H9 (cell line): ENCODE measurements around the gene ASIC4. TPM values are rescaled to one million over a fixed set of nuclear protein-coding genes. Genes with fewer than 3 reads are reported as not detected.

Experiments used
- DNase-seq: peaks from one replicate; pipeline ENCODE4 v3.0.0-alpha.2; 2017
- H2AFZ ChIP-seq: one replicate; pipeline ENCODE4 v1.6.1; 2013; ENCODE audit warnings: mild to moderate bottlenecking, low read length, control low read depth, moderate library complexity
- H2AK5ac ChIP-seq: 2 replicates; pipeline ENCODE4 v1.6.1; 2013; ENCODE audit warnings: low read length, control low read depth, mixed read lengths; ENCODE audit not compliant: insufficient read length
- H2BK120ac ChIP-seq: one replicate; pipeline ENCODE4 v1.6.1; 2013; ENCODE audit warnings: low read depth, mild to moderate bottlenecking, low read length, control low read depth, inconsistent platforms; ENCODE audit not compliant: poor library complexity, severe bottlenecking
- H2BK12ac ChIP-seq: 2 replicates; pipeline ENCODE4 v1.6.1; 2013; ENCODE audit warnings: low read length, control low read depth, mixed read lengths, low read depth; ENCODE audit not compliant: insufficient read length
- H2BK15ac ChIP-seq: 2 replicates; pipeline ENCODE4 v1.6.1; 2013; ENCODE audit warnings: low read depth, low read length, control low read depth
- H2BK20ac ChIP-seq: one replicate; pipeline ENCODE4 v1.6.1; 2013; ENCODE audit warnings: low read depth, mild to moderate bottlenecking, low read length, control low read depth, inconsistent platforms; ENCODE audit not compliant: poor library complexity, severe bottlenecking
- H2BK5ac ChIP-seq: 2 replicates; pipeline ENCODE4 v1.6.1; 2013; ENCODE audit warnings: low read length, control low read depth, mixed read lengths; ENCODE audit not compliant: insufficient read length
- H3K14ac ChIP-seq: 2 replicates; pipeline ENCODE4 v1.6.1; 2013; ENCODE audit warnings: low read length, control low read depth; ENCODE audit not compliant: insufficient read depth
- H3K18ac ChIP-seq: 2 replicates; pipeline ENCODE4 v1.6.1; 2013; ENCODE audit warnings: low read depth, mild to moderate bottlenecking, mixed read lengths, low read length, control low read depth; ENCODE audit not compliant: insufficient read length
- H3K23ac ChIP-seq: 2 replicates; pipeline ENCODE4 v1.6.1; 2013; ENCODE audit warnings: low read length, control low read depth, mixed read lengths, low read depth; ENCODE audit not compliant: insufficient read length
- H3K23me2 ChIP-seq: 2 replicates; pipeline ENCODE4 v1.6.1; 2013; ENCODE audit warnings: low read depth, mild to moderate bottlenecking, mixed read lengths, low read length, control low read depth; ENCODE audit not compliant: insufficient read length, poor library complexity, severe bottlenecking
- H3K27ac ChIP-seq: 2 replicates; pipeline ENCODE4 v1.5.1; 2013; ENCODE audit warnings: low read length, control low read depth, mixed read lengths, low read depth; ENCODE audit not compliant: insufficient read length
- H3K27me3 ChIP-seq: 2 replicates; pipeline ENCODE4 v1.6.1; 2013; ENCODE audit warnings: low read length, control low read depth, inconsistent platforms; ENCODE audit not compliant: insufficient read depth
- H3K4ac ChIP-seq: 2 replicates; pipeline ENCODE4 v1.6.1; 2013; ENCODE audit warnings: low read depth, mild to moderate bottlenecking, control low read depth, inconsistent platforms, low read length, moderate library complexity
- H3K4me1 ChIP-seq: 2 replicates; pipeline ENCODE4 v1.6.1; 2013; ENCODE audit warnings: low read length, control low read depth, inconsistent platforms; ENCODE audit not compliant: insufficient read depth
- H3K4me2 ChIP-seq: 2 replicates; pipeline ENCODE4 v1.6.1; 2013; ENCODE audit warnings: low read length, control low read depth, mixed read lengths; ENCODE audit not compliant: insufficient read length, insufficient read depth
- H3K56ac ChIP-seq: 2 replicates; pipeline ENCODE4 v1.6.1; 2013; ENCODE audit warnings: low read depth, mild to moderate bottlenecking, mixed read lengths, low read length, control low read depth; ENCODE audit not compliant: insufficient read length
- H3K79me1 ChIP-seq: 2 replicates; pipeline ENCODE4 v1.6.1; 2013; ENCODE audit warnings: low read depth, mild to moderate bottlenecking, moderate library complexity, low read length, control low read depth, inconsistent platforms; ENCODE audit not compliant: insufficient read depth, poor library complexity, severe bottlenecking
- H3K79me2 ChIP-seq: 2 replicates; pipeline ENCODE4 v1.6.1; 2013; ENCODE audit warnings: low read length, control low read depth, inconsistent platforms; ENCODE audit not compliant: insufficient read depth
- H3K9ac ChIP-seq: 2 replicates; pipeline ENCODE4 v1.6.1; 2013; ENCODE audit warnings: low read length, control low read depth, mixed read lengths; ENCODE audit not compliant: insufficient read length; ENCODE audit errors: extremely low read depth
- H3K9me3 ChIP-seq: one replicate; pipeline ENCODE4 v1.6.1; 2013; ENCODE audit warnings: low read depth, low read length, inconsistent platforms; ENCODE audit not compliant: control insufficient read depth
- H3T11ph ChIP-seq: one replicate; pipeline ENCODE4 v1.6.1; 2013; ENCODE audit warnings: mild to moderate bottlenecking, low read length, control low read depth, inconsistent platforms
- H4K20me1 ChIP-seq: one replicate; pipeline ENCODE4 v1.6.1; 2013; ENCODE audit not compliant: control insufficient read depth, insufficient read length, insufficient read depth
- H4K5ac ChIP-seq: 2 replicates; pipeline ENCODE4 v1.6.1; 2013; ENCODE audit warnings: low read depth, mild to moderate bottlenecking, mixed read lengths, low read length, control low read depth; ENCODE audit not compliant: insufficient read length
- H4K8ac ChIP-seq: replicated peaks from 2 replicates; pipeline ENCODE4 v1.6.1; 2013; ENCODE audit warnings: low read length, control low read depth, mixed read lengths, low read depth; ENCODE audit not compliant: insufficient read length
- H4K91ac ChIP-seq: 2 replicates; pipeline ENCODE4 v1.6.1; 2013; ENCODE audit warnings: low read depth, mild to moderate bottlenecking, moderate library complexity, mixed read lengths, low read length, control low read depth; ENCODE audit not compliant: insufficient read length
- H3K27ac Mint-ChIP-seq, 3 experiments: 2 replicates in 2 of 3; 3 replicates in 1 of 3; pipeline ENCODE4 v1.8.0; 2020 to 2021; ENCODE audit warnings: mixed read lengths in 3 of 3, mild to moderate bottlenecking in 1 of 3, moderate library complexity in 1 of 3
- H3K27me3 Mint-ChIP-seq: 2 replicates; pipeline ENCODE4 v1.8.0; 2021; ENCODE audit warnings: low read depth, mild to moderate bottlenecking, moderate library complexity, mixed read lengths
- H3K36me3 Mint-ChIP-seq, 3 experiments: 2 replicates in 2 of 3; 3 replicates in 1 of 3; pipeline ENCODE4 v1.8.0; 2020 to 2021; ENCODE audit warnings: low read depth in 3 of 3, mixed read lengths in 3 of 3; ENCODE audit not compliant: insufficient read depth in 1 of 3
- H3K4me1 Mint-ChIP-seq, 2 experiments: 2 replicates each; pipeline ENCODE4 v1.8.0; 2020; ENCODE audit warnings: mixed read lengths in 2 of 2
- H3K4me3 Mint-ChIP-seq, 2 experiments: 2 replicates in 1 of 2; 3 replicates in 1 of 2; pipeline ENCODE4 v1.8.0; 2020 to 2021; ENCODE audit warnings: mild to moderate bottlenecking in 2 of 2, mixed read lengths in 2 of 2, moderate library complexity in 1 of 2
- H3K9me3 Mint-ChIP-seq, 2 experiments: 2 replicates in 1 of 2; 3 replicates in 1 of 2; pipeline ENCODE4 v1.8.0; 2020; ENCODE audit warnings: mild to moderate bottlenecking in 2 of 2, mixed read lengths in 2 of 2, moderate library complexity in 1 of 2
- WGBS: extraction: QIAGEN DNeasy Blood & Tissue Kit; methylation state at CpG from one replicate; pipeline ENCODE4 v1.1.7; 2013; ENCODE audit warnings: missing lambda C conversion rate, low lambda C conversion rate, mixed read lengths; ENCODE audit not compliant: insufficient read length; ENCODE audit errors: extremely low coverage; 5-methylcytosine and 5-hydroxymethylcytosine counted together
- total RNA-seq: library from RNA; stranded (reverse); gene quantifications from 2 replicates; pipeline ENCODE4 v1.2.1, GENCODE V29; 2021
- TF ChIP-seq, protein P1 (sequence below): fragments of 200-600 bp; sonication (generic); conservative IDR thresholded peaks from 3 replicates; pipeline ENCODE4 v1.8.0; 2021; ENCODE audit warnings: antibody characterized with exemption, mild to moderate bottlenecking

The ASIC4 gene
- total RNA-seq, 1 experiment from 2014 or later, result 0.37 TPM

DNA sequence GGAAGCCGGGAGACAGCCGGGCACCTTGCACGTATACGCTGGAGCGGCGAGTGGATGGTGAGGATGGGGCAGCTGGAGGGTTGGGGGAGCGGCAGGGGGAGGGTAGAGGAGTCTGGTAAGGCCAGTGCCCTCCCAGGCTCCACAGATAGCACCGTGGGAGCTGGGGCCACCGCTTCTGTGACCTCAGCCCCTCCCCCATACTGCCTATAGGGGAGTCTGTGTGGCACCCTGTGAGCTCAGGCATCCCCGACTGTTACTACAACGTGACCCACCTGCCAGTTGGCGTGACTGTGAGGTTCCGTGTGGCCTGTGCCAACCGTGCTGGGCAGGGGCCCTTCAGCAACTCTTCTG is 25.5 kb upstream of the ASIC4 start:
- H4K5ac ChIP-seq, result no peak overlapping the region
- no peak overlapping the region for H3T11ph ChIP-seq
- H2AFZ ChIP-seq, result no peak overlapping the region
- no peak overlapping the region for H3K4me3 Mint-ChIP-seq
- H3K56ac ChIP-seq, result no peak overlapping the region
- H3K23ac ChIP-seq, result no peak overlapping the region
- peaks cover 19% of the 10 kb centered on the region; the same call in 1 of the 2 replicates for H3K27me3 ChIP-seq
- no peak overlapping the region for H4K91ac ChIP-seq
- no peak overlapping the region for H2BK20ac ChIP-seq
- H3K4me1 Mint-ChIP-seq, result peaks cover 36 to 49% of the 10 kb centered on the region in 2 experiments
- no peak overlapping the region for H3K18ac ChIP-seq
- WGBS, result no CpG with 5 or more reads among the region's 14 CpGs
- no peaks in the 10 kb centered on the region for H4K20me1 ChIP-seq
- H3K27ac ChIP-seq, result no peak overlapping the region
- no peak overlapping the region for H2BK5ac ChIP-seq
- H2BK15ac ChIP-seq, result no peak overlapping the region
- H3K14ac ChIP-seq, result no peak overlapping the region
- no peaks in the 10 kb centered on the region for H3K79me1 ChIP-seq
- H3K9me3 ChIP-seq, result no peaks in the 10 kb centered on the region
- no peak for DNase-seq
- H3K36me3 Mint-ChIP-seq, result no peaks in the 10 kb centered on the region
- H3K4me1 ChIP-seq, result peaks cover 2% of the 10 kb centered on the region
- H3K27me3 Mint-ChIP-seq, result peaks cover 53% of the 10 kb centered on the region
- no peak overlapping the region for H3K4me2 ChIP-seq
- H2BK12ac ChIP-seq, result no peak overlapping the region
- H2BK120ac ChIP-seq, result no peak overlapping the region
- no peaks in the 10 kb centered on the region for H3K23me2 ChIP-seq
- no peak overlapping the region for H4K8ac ChIP-seq
- H3K79me2 ChIP-seq, result no peaks in the 10 kb centered on the region
- H3K27ac Mint-ChIP-seq, result no peak overlapping the region
- TF ChIP-seq, protein P1, sequence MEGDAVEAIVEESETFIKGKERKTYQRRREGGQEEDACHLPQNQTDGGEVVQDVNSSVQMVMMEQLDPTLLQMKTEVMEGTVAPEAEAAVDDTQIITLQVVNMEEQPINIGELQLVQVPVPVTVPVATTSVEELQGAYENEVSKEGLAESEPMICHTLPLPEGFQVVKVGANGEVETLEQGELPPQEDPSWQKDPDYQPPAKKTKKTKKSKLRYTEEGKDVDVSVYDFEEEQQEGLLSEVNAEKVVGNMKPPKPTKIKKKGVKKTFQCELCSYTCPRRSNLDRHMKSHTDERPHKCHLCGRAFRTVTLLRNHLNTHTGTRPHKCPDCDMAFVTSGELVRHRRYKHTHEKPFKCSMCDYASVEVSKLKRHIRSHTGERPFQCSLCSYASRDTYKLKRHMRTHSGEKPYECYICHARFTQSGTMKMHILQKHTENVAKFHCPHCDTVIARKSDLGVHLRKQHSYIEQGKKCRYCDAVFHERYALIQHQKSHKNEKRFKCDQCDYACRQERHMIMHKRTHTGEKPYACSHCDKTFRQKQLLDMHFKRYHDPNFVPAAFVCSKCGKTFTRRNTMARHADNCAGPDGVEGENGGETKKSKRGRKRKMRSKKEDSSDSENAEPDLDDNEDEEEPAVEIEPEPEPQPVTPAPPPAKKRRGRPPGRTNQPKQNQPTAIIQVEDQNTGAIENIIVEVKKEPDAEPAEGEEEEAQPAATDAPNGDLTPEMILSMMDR, result no peak
- no peaks in the 10 kb centered on the region for H3K9me3 Mint-ChIP-seq
- no peak overlapping the region for H3K4ac ChIP-seq
- no peak overlapping the region for H2AK5ac ChIP-seq
- no peak overlapping the region for H3K9ac ChIP-seq
